GM10266 (cell line): ENCODE data around the gene CELF3.

Experiments used
- DNase-seq: peaks from one replicate; pipeline ENCODE4 v3.0.0; 2012; ENCODE audit errors: extremely low spot score
- TF ChIP-seq, protein P1 (sequence below): IDR thresholded peaks from 2 replicates; pipeline ENCODE4 v1.5.1; 2012; ENCODE audit warnings: mild to moderate bottlenecking, low read depth; ENCODE audit not compliant: control insufficient read depth, insufficient read depth; ENCODE audit errors: missing control alignments

CELF3 gene

DNA sequence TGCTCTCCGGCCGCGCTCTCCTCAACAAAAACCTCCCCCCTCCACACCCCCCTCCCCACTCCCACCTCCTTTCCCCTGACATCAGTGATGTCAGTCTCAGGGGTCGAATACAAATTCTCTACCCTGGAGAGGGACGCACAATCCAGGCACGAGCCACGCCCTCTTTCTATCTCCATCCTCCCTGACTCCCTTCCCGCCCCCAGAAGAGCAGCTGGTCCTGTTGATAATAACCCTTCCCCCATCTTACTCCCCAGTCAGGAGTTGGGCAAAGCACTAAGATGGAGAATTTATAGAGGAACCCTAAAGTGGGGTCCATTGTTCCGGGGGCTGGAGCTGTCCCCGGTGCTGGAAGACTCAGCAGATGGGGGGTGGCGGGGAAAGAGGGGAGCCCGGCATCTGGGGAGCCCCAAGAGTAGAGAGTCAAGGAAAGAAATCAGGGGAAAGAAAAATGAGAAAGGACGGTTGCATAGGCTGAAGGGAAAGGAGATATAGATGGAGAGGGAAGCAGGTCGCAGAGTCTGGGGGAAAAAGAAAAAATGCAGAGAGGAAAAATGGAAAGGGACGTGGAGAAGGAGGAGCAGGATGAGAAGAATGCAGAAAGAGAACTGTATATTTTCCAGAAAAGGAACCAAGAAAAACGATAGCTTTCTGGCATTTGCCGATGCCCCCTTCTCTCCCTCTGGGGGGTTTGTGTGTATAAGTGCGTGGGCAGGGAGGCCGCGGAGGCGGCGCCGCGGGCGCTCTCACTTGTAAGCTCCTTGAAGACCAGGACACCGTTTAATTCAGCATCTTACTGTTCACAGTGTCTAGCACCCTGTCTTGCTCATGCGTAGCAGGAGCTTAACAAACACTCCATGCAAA lies at the start of gene CELF3:
CELF3 (minus strand) TSS at position 33 of the 861 bp plus-strand sequence. CDS start 783 bp downstream, outside the sequence.
- no peak for DNase-seq
- TF ChIP-seq, protein P1, sequence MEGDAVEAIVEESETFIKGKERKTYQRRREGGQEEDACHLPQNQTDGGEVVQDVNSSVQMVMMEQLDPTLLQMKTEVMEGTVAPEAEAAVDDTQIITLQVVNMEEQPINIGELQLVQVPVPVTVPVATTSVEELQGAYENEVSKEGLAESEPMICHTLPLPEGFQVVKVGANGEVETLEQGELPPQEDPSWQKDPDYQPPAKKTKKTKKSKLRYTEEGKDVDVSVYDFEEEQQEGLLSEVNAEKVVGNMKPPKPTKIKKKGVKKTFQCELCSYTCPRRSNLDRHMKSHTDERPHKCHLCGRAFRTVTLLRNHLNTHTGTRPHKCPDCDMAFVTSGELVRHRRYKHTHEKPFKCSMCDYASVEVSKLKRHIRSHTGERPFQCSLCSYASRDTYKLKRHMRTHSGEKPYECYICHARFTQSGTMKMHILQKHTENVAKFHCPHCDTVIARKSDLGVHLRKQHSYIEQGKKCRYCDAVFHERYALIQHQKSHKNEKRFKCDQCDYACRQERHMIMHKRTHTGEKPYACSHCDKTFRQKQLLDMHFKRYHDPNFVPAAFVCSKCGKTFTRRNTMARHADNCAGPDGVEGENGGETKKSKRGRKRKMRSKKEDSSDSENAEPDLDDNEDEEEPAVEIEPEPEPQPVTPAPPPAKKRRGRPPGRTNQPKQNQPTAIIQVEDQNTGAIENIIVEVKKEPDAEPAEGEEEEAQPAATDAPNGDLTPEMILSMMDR, result no peak

GRCh38 chr1:151763990-151764389 lies 47.4 kb upstream of the CELF3 start:
- TF ChIP-seq, protein P1, result no peak
- DNase-seq, result no peak

DNA sequence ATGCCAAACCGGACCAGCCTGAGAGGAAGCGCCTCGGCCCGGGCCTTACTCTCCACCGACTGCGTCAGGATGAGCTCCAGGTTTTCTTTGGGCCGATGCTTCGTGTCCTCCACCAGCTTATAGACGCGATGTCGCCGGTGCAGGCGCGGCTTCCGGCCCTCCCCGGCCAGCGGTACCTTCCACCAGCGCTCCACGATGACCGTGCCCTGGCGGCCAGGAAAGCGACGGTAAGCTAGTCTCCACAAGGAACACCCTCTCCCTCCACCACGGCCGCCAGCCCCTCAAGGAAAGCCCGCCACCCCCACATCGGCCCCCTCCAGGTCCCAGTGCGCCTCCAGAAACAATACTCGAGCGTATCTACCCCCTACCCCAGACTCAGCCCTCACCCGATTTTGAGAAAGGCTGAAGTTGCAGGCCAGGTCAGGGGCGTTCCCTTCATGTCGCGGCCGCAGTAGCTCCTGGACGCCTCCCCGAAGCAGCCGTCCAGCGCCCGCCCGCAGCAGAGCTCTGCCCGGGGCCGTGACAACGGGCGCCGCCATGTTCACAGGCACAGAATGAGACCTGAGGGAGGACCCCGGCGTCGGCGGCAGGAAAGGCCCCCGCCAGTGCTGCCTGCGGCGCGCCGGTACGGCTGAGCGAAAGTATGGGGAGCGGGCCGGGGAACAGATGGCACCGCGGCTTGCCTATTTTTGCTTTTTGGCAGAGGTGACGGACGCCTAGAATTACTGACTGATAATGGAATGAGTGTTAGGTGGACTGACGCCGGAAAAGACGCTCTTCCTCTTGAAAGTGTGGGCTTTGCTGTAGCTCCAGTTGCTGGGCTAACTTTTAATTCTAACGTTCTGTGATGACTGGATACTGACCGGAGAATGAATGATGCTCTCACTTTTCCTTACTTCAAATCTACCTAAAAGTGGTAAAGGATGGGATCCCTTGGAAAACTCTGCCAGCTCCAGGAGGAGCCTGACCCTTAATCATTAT lies 46.6 kb upstream of the CELF3 start, which contains the start of gene MRPL9:
MRPL9 (minus strand) TSS at position 556 of the 981 bp plus-strand sequence; CDS start at position 539, 17 bp downstream.
- TF ChIP-seq, protein P1, result no peak
- peak; percentile 92 for DNase-seq

GRCh38 chr1:151760597-151761385 lies 44.2 kb upstream of the CELF3 start:
- TF ChIP-seq, protein P1, result no peak
- no peak for DNase-seq

GRCh38 chr1:151759241-151759640 lies 42.6 kb upstream of the CELF3 start:
- DNase-seq, result no peak
- TF ChIP-seq, protein P1, result no peak

GRCh38 chr1:151756291-151756690 lies 39.7 kb upstream of the CELF3 start:
- TF ChIP-seq, protein P1, result no peak

More at GRCh38 chr1:151756291-151756690, 39.7 kb upstream of the CELF3 start:
- DNase-seq, result no peak
